Neural progenitor cell (in vitro differentiated cells): ENCODE data around the gene NKAIN2. TPM values are rescaled to one million over a fixed set of nuclear protein-coding genes. Genes with fewer than 3 reads are reported as not detected.

Source experiments
- DNase-seq: peaks from one replicate; pipeline ENCODE4 v3.0.0-alpha.2; 2016; ENCODE audit warnings: low spot score
- H2AFZ ChIP-seq: fragments of 200-600 bp; sonication (generic); replicated peaks from 2 replicates; pipeline ENCODE4 v1.6.1; 2016; ENCODE audit warnings: antibody characterized with exemption
- H3F3A ChIP-seq: fragments of 200-600 bp; sonication (generic); 2 replicates; pipeline ENCODE4 v1.6.1; 2016; ENCODE audit warnings: antibody characterized with exemption, low read depth
- H3K27ac ChIP-seq: fragments of 200-600 bp; sonication (generic); 2 replicates; pipeline ENCODE4 v1.5.1; 2016; ENCODE audit warnings: mild to moderate bottlenecking
- H3K27me3 ChIP-seq: fragments of 200-600 bp; sonication (generic); 2 replicates; pipeline ENCODE4 v1.6.1; 2016; ENCODE audit warnings: mild to moderate bottlenecking, moderate library complexity
- H3K36me3 ChIP-seq: fragments of 200-600 bp; sonication (generic); 2 replicates; pipeline ENCODE4 v1.5.1; 2016
- H3K4me1 ChIP-seq: fragments of 200-600 bp; sonication (generic); 2 replicates; pipeline ENCODE4 v1.6.1; 2016; ENCODE audit warnings: mixed run types
- H3K4me2 ChIP-seq: fragments of 200-600 bp; sonication (generic); 2 replicates; pipeline ENCODE4 v1.6.1; 2016
- H3K4me3 ChIP-seq: fragments of 200-600 bp; sonication (generic); 2 replicates; pipeline ENCODE4 v1.5.1; 2016
- H3K79me2 ChIP-seq: fragments of 200-600 bp; sonication (generic); 2 replicates; pipeline ENCODE4 v1.6.1; 2016; ENCODE audit warnings: low read depth
- H3K9ac ChIP-seq: fragments of 200-600 bp; sonication (generic); 2 replicates; pipeline ENCODE4 v1.6.1; 2016
- H3K9me3 ChIP-seq: fragments of 200-600 bp; sonication (generic); 2 replicates; pipeline ENCODE4 v1.5.1; 2016; ENCODE audit warnings: low read depth
- H4K20me1 ChIP-seq: fragments of 200-600 bp; sonication (generic); 2 replicates; pipeline ENCODE4 v1.6.1; 2016; ENCODE audit warnings: low read depth
- H3K27ac Mint-ChIP-seq: 3 replicates; pipeline ENCODE4 v1.8.0; 2021; ENCODE audit warnings: mixed read lengths
- H3K27me3 Mint-ChIP-seq: 2 replicates; pipeline ENCODE4 v1.8.0; 2022; ENCODE audit warnings: low read depth, mild to moderate bottlenecking, inconsistent platforms, moderate library complexity, mixed read lengths; ENCODE audit not compliant: insufficient read depth
- H3K36me3 Mint-ChIP-seq: 3 replicates; pipeline ENCODE4 v1.8.0; 2021; ENCODE audit warnings: mixed read lengths
- H3K4me1 Mint-ChIP-seq: 3 replicates; pipeline ENCODE4 v1.8.0; 2021; ENCODE audit warnings: mixed read lengths
- H3K4me3 Mint-ChIP-seq: 3 replicates; pipeline ENCODE4 v1.8.0; 2021; ENCODE audit warnings: mild to moderate bottlenecking, moderate library complexity, mixed read lengths
- H3K9me3 Mint-ChIP-seq: 3 replicates; pipeline ENCODE4 v1.8.0; 2020; ENCODE audit warnings: mixed read lengths
- CTCF ChIP-seq: fragments of 200-600 bp; sonication (generic); IDR thresholded peaks from 2 replicates; pipeline ENCODE4 v1.5.1; 2017; ENCODE audit warnings: antibody characterized with exemption, mild to moderate bottlenecking
- EZH2 ChIP-seq: fragments of 200-600 bp; sonication (generic); IDR thresholded peaks from 2 replicates; pipeline ENCODE4 v1.6.1; 2017; ENCODE audit warnings: antibody characterized with exemption, mild to moderate bottlenecking, moderate library complexity
- EZH2phosphoT487 ChIP-seq: fragments of 200-600 bp; sonication (generic); IDR thresholded peaks from 2 replicates; pipeline ENCODE4 v1.6.1; 2017; ENCODE audit warnings: antibody characterized with exemption
- total RNA-seq: library from RNA; depleted of rRNA; stranded (reverse); fragments of >200 nt; gene quantifications from 2 replicates; pipeline ENCODE4 v1.2.3, GENCODE V29; 2015; ENCODE audit warnings: low replicate concordance

The NKAIN2 gene
- total RNA-seq, 1 donor from 2014 or later, result 0.45 TPM

DNA sequence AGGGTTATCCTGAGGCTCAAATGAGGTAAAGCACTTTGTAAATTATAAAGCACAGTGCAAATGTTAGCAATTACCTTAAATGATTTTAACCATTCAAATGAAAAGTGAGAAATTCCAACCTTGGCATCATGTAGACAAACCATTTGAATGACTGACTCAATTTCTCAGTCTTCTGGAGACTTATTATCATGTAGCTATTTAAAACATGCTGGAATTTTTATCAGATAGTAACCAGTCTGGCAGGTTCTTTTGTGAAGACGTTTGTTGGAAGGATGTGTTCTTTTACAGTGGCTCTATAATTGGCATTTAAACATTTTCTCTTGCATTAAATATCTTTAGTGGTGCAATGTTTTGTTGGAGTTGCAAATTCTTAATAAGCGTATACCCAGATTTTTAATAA lies 386.6 kb downstream of the NKAIN2 start:
- H4K20me1 ChIP-seq, result no peaks in the 10 kb centered on the region

GRCh38 chr6:124193132-124193531 lies 389.5 kb downstream of the NKAIN2 start:
- H3K4me3 Mint-ChIP-seq, result no peak overlapping the region
- no peak overlapping the region for H3K27ac Mint-ChIP-seq
- H3K27me3 ChIP-seq, result no peaks in the 10 kb centered on the region
- H3F3A ChIP-seq, result no peaks in the 10 kb centered on the region
- H3K9me3 Mint-ChIP-seq, result peaks cover 2% of the 10 kb centered on the region
- no peaks in the 10 kb centered on the region for H3K36me3 Mint-ChIP-seq
- no peaks in the 10 kb centered on the region for H3K4me1 ChIP-seq
- no peak overlapping the region for H3K4me3 ChIP-seq
- no peaks in the 10 kb centered on the region for H3K36me3 ChIP-seq
- H3K27me3 Mint-ChIP-seq, result no peaks in the 10 kb centered on the region
- H2AFZ ChIP-seq, result no peak overlapping the region
- no peaks in the 10 kb centered on the region for H4K20me1 ChIP-seq
- DNase-seq, result no peak
- no peaks in the 10 kb centered on the region for H3K4me1 Mint-ChIP-seq
- TF ChIP-seq EZH2phosphoT487, result no peak
- no peak for TF ChIP-seq CTCF
- no peaks in the 10 kb centered on the region for H3K9me3 ChIP-seq
- no peak overlapping the region for H3K9ac ChIP-seq
- H3K27ac ChIP-seq, result no peak overlapping the region
- no peak overlapping the region for H3K4me2 ChIP-seq
- H3K79me2 ChIP-seq, result no peaks in the 10 kb centered on the region

More for the DNA sequence above, 386.6 kb downstream of the NKAIN2 start:
- H3K27ac Mint-ChIP-seq, result no peak overlapping the region
- Histone ChIP-seq H3K4me1 (no peaks in the 10 kb centered on the region), H3K4me3 (no peak overlapping the region), H3K9ac (no peak overlapping the region), H3K27me3 (no peaks in the 10 kb centered on the region), H3K79me2 (no peaks in the 10 kb centered on the region), H3K9me3 (no peaks in the 10 kb centered on the region), H3K36me3 (no peaks in the 10 kb centered on the region), H3F3A (no peaks in the 10 kb centered on the region), H3K27ac (no peak overlapping the region), H3K4me2 (no peak overlapping the region), H2AFZ (no peak overlapping the region)
- no peak for TF ChIP-seq CTCF
- no peak for TF ChIP-seq EZH2phosphoT487
- no peak for TF ChIP-seq EZH2
- no peak overlapping the region for H3K4me3 Mint-ChIP-seq
- no peak for DNase-seq
- no peaks in the 10 kb centered on the region for H3K4me1 Mint-ChIP-seq
- no peaks in the 10 kb centered on the region for H3K27me3 Mint-ChIP-seq
- H3K36me3 Mint-ChIP-seq, result no peaks in the 10 kb centered on the region
- peaks cover 2% of the 10 kb centered on the region for H3K9me3 Mint-ChIP-seq

DNA sequence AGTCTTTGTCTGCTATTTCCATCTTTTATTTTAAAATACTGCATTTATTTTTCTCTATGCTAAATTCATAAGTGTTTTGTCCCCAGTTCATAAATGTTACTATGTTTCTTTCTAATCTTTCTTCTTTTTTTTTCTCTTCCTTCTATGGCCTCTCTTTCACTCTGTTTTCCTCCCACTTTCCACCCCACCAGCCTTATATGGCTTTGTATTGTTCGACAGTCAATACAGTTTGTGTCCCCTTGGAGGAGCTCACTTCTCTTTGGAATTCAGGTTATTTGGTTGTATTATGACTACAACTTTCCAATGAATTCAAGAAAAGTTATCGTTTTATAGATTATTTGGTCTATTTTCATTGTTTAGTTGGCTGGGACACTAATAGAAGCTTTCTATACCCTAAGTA lies 393.5 kb downstream of the NKAIN2 start:
- Histone ChIP-seq H3F3A (no peaks in the 10 kb centered on the region), H4K20me1 (no peaks in the 10 kb centered on the region), H3K9me3 (no peaks in the 10 kb centered on the region), H3K9ac (no peak overlapping the region), H3K79me2 (no peaks in the 10 kb centered on the region), H3K4me3 (no peak overlapping the region), H3K27ac (no peak overlapping the region), H2AFZ (no peak overlapping the region), H3K27me3 (no peaks in the 10 kb centered on the region), H3K4me2 (no peak overlapping the region), H3K36me3 (no peaks in the 10 kb centered on the region), H3K4me1 (no peaks in the 10 kb centered on the region)
- Mint-ChIP-seq H3K27me3 (no peaks in the 10 kb centered on the region), H3K4me3 (no peak overlapping the region), H3K36me3 (no peaks in the 10 kb centered on the region), H3K27ac (no peak overlapping the region), H3K4me1 (peaks cover 9% of the 10 kb centered on the region), H3K9me3 (peaks cover 2% of the 10 kb centered on the region)
- no peak for DNase-seq
- TF ChIP-seq EZH2 (no peak), CTCF (peak; percentile 19)

GRCh38 chr6:124199286-124199685 lies 395.6 kb downstream of the NKAIN2 start:
- no peaks in the 10 kb centered on the region for H3K4me1 ChIP-seq
- no peak for DNase-seq
- no peaks in the 10 kb centered on the region for H3K79me2 ChIP-seq
- H3K27ac Mint-ChIP-seq, result no peak overlapping the region
- no peak overlapping the region for H3K4me3 Mint-ChIP-seq
- no peaks in the 10 kb centered on the region for H3K36me3 ChIP-seq
- no peaks in the 10 kb centered on the region for H3F3A ChIP-seq
- no peaks in the 10 kb centered on the region for H3K27me3 ChIP-seq
- peaks cover 2% of the 10 kb centered on the region for H3K27me3 Mint-ChIP-seq
- H3K4me3 ChIP-seq, result no peak overlapping the region
- H3K9me3 Mint-ChIP-seq, result no peaks in the 10 kb centered on the region
- no peak overlapping the region for H3K9ac ChIP-seq
- TF ChIP-seq CTCF, result no peak
- TF ChIP-seq EZH2phosphoT487, result no peak
- no peak for TF ChIP-seq EZH2
- H3K4me2 ChIP-seq, result no peak overlapping the region
- H4K20me1 ChIP-seq, result no peaks in the 10 kb centered on the region
- H3K27ac ChIP-seq, result no peak overlapping the region
- no peak overlapping the region for H2AFZ ChIP-seq
- no peaks in the 10 kb centered on the region for H3K9me3 ChIP-seq
- no peaks in the 10 kb centered on the region for H3K36me3 Mint-ChIP-seq
- peaks cover 9% of the 10 kb centered on the region for H3K4me1 Mint-ChIP-seq
